DLD1 (cell line): ENCODE measurements around the gene ZBTB16.

ENCODE experiments used
- in situ Hi-C: cut with HindIII; loops from 2 replicates; pipeline ENCODE4 v1.10.0; 2017; ENCODE audit warnings: low sequenced_read_pairs

Gene ZBTB16

GRCh38 chr11:114195981-114196731 lies 136.6 kb downstream of the ZBTB16 start:
- in situ Hi-C loops, result no loop called here

- in situ Hi-C loops, result no loop called here
Measured at GRCh38 chr11:114196997-114197703, 137.6 kb downstream of the ZBTB16 start.

GRCh38 chr11:114197799-114198500 lies 138.4 kb downstream of the ZBTB16 start:
- in situ Hi-C loops, result no loop called here

GRCh38 chr11:114199051-114199450 lies 139.5 kb downstream of the ZBTB16 start:
- in situ Hi-C loops, result no loop called here

- in situ Hi-C loops, result loop anchor here (5.0 kb wide), 1 partner anchor 57 kb away; no protein-coding TSS in a partner anchor
Measured at GRCh38 chr11:114200351-114201133, 141.0 kb downstream of the ZBTB16 start.

- in situ Hi-C loops, result loop anchor here (5.0 kb wide), 1 partner anchor 56 kb away; no protein-coding TSS in a partner anchor
Measured at GRCh38 chr11:114201219-114201618, 141.7 kb downstream of the ZBTB16 start.

- in situ Hi-C loops, result loop anchor here (5.0 kb wide), 1 partner anchor 55 kb away; no protein-coding TSS in a partner anchor
Measured at GRCh38 chr11:114202011-114202609, 142.6 kb downstream of the ZBTB16 start.

- in situ Hi-C loops, result no loop called here
Measured at GRCh38 chr11:114207096-114207495, 147.6 kb downstream of the ZBTB16 start.

GRCh38 chr11:114208377-114208776 lies 148.9 kb downstream of the ZBTB16 start:
- in situ Hi-C loops, result no loop called here

- in situ Hi-C loops, result no loop called here
Measured at GRCh38 chr11:114209343-114209742, 149.8 kb downstream of the ZBTB16 start.

GRCh38 chr11:114209904-114210303 lies 150.4 kb downstream of the ZBTB16 start:
- in situ Hi-C loops, result no loop called here

- in situ Hi-C loops, result no loop called here
Measured at GRCh38 chr11:114211444-114212121, 152.1 kb downstream of the ZBTB16 start.

- in situ Hi-C loops, result no loop called here
Measured at GRCh38 chr11:114213622-114214021, 154.1 kb downstream of the ZBTB16 start.

GRCh38 chr11:114215428-114215827 lies 155.9 kb downstream of the ZBTB16 start:
- in situ Hi-C loops, result no loop called here

- in situ Hi-C loops, result no loop called here
Measured at GRCh38 chr11:114215871-114216795, 156.6 kb downstream of the ZBTB16 start.

GRCh38 chr11:114216796-114217180 lies 157.3 kb downstream of the ZBTB16 start:
- in situ Hi-C loops, result no loop called here

- in situ Hi-C loops, result no loop called here
Measured at GRCh38 chr11:114218508-114218907, 159.0 kb downstream of the ZBTB16 start.

- in situ Hi-C loops, result no loop called here
Measured at GRCh38 chr11:114219559-114220349, 160.2 kb downstream of the ZBTB16 start.
